NOMO-1 treated with DMSO at 0.1 percent for 48 hours (cell line): ENCODE results near the gene ZNF532.

Experiments used
- DNase-seq: peaks from one replicate; lab custom pipeline; 2025; ENCODE audit not compliant: unreplicated experiment; lab: John Stamatoyannopoulos, UW

ZNF532 gene

GRCh38 chr18:58937071-58937886, 72.6 kb downstream of the ZNF532 start:
- peak; percentile 82 for DNase-seq

- DNase-seq: no peak
Observed at GRCh38 chr18:58937887-58938267, 73.2 kb downstream of the ZNF532 start.

- DNase-seq: no peak
Observed at GRCh38 chr18:58941426-58942099, 76.9 kb downstream of the ZNF532 start.

GRCh38 chr18:58943896-58944295, 79.2 kb downstream of the ZNF532 start:
- DNase-seq: no peak

- no peak for DNase-seq
Observed at GRCh38 chr18:58947136-58947732, 82.6 kb downstream of the ZNF532 start.

- DNase-seq: no peak
Observed at GRCh38 chr18:58949031-58949430, 84.4 kb downstream of the ZNF532 start.

GRCh38 chr18:58951986-58952702, 87.5 kb downstream of the ZNF532 start:
- DNase-seq: no peak

- no peak for DNase-seq
Observed at GRCh38 chr18:58952858-58953257, 88.2 kb downstream of the ZNF532 start.

- no peak for DNase-seq
Observed at GRCh38 chr18:58953627-58954026, 89.0 kb downstream of the ZNF532 start.

GRCh38 chr18:58955001-58955400, 90.3 kb downstream of the ZNF532 start:
- no peak for DNase-seq

- DNase-seq: no peak
Observed at GRCh38 chr18:58955738-58956137, 91.1 kb downstream of the ZNF532 start.

- no peak for DNase-seq
Observed at GRCh38 chr18:58958628-58959027, 94.0 kb downstream of the ZNF532 start.

GRCh38 chr18:58960508-58960907, 95.8 kb downstream of the ZNF532 start:
- no peak for DNase-seq

- no peak for DNase-seq
Observed at GRCh38 chr18:58960946-58961722, 96.5 kb downstream of the ZNF532 start.

GRCh38 chr18:58962336-58962735, 97.7 kb downstream of the ZNF532 start:
- no peak for DNase-seq

GRCh38 chr18:58965291-58966004, 100.8 kb downstream of the ZNF532 start:
- DNase-seq: no peak

- no peak for DNase-seq
Observed at GRCh38 chr18:58966005-58966677, 101.5 kb downstream of the ZNF532 start.

GRCh38 chr18:58966704-58967103, 102.0 kb downstream of the ZNF532 start:
- no peak for DNase-seq

- no peak for DNase-seq
Observed at GRCh38 chr18:58967751-58968254, 103.1 kb downstream of the ZNF532 start.
